HG03575 (cell line): ENCODE results near the gene WDR35.

Source experiments
- ATAC-seq: cut with Tn5 transposase; IDR thresholded peaks from one replicate; pipeline ENCODE4 v1.9.1; 2021; ENCODE audit not compliant: unreplicated experiment, insufficient number of reproducible peaks, low FRiP score; ENCODE audit errors: extremely low read depth

Gene WDR35

DNA sequence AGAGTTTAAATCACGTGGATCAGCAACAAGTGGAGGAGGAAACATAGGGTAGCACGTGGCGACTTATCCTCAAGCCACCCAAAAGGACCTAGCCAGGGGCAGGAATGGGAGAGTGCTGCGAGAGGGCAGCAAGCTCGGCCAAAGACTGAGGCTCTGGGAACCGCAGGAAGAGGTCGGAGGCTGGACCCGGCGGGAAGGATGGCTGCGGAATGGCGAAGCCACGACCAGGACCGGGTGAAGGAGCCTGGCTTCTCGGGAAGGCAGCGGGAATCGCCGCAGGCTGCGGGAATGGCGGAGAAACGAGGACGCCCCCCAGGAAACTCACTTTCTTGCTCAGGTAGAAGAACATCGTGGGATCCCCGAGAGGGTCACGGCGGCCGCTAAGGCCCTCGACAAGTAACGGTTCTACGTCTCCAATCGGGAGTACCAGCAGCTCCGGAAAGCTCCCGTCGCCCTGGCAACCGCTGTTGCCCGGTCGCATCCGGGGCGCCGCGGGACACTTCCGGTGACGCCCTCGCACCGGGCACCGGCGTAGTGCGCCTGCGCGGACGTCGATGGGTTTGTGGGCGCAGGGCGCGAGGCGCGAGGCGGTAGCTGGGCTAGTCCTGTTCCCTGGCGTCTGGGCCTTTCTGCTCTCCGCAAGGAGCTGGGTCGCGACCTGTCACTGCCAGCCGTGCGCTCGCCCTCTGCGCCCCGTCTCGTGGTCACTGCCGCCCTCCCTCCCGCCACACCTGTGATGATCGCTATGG, at the start of gene WDR35:
WDR35 (minus strand) TSS at position 439 of the 749 bp plus-strand sequence; CDS start at position 349, 90 bp downstream.
- ATAC-seq: peak; percentile 56

DNA sequence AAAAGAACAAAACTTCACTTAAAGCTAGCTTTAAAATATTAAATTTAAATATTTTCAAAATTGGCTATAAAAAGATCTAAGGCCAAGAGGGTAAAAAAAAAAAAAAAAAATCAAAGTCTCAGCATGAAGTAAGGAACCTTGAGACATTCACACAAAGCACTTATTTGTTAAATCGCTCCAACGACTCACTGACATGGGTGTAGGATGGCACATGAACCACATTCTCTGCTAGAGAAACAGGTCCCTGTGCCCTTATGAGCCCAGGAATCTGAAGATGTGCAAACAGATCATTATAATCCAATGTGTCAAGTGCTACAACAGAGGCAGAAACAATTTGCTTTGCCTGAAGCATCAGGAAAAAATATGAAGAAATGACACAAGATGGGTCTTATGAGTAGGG, 47.8 kb upstream of the WDR35 start:
- no peak for ATAC-seq

DNA sequence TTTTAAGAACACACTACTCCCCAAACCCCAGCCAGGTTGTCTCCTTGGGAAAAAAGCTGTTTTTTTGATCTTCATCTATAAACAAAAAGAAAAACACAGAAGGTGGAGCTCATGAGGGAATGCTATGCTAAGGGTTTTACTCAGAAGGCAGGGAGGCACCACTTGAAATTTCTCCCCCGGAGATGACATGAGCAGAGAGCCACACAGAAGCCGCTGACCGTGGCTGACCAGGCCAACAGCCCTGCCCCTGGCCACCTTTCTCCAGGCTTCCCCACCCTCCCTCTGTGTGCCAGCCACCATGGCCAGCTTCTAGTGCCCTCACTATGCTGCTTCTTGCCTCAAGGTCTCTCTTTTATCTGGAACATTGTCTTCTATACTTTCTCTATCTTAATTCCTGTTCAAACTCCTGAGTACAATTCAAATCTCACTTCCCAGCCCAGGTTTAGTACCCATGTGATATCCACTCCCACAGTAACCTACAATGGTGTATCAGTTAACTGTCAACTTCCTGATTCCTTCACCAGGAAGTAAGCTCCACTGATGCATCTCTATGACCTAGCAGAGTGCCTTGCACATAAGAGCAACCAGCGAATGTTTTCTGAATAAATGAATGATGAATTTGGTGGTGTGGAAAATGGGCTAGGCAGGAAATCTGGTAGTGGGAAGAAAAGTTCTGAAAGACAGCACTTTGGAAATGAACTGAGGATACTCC, 46.2 kb upstream of the WDR35 start:
- no peak for ATAC-seq

DNA sequence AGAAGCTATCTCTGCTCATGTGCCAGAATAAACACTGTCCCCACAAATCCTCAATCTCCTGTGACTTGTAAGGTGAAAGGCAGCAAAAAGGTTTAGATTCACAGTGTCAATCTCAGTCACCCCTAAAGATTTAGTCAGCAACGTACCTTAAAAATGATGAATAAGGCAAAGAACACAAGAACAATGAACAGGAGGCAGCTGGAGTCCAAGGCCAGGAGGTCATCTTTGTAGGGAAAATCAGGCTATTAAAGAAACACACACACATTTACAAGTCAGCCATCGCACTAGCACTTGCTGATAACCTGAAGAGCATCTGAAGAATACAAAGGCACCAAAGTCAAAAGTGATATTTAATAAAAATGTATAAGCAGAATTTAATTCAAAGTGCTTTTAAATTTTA, 44.9 kb upstream of the WDR35 start:
- ATAC-seq: no peak

DNA sequence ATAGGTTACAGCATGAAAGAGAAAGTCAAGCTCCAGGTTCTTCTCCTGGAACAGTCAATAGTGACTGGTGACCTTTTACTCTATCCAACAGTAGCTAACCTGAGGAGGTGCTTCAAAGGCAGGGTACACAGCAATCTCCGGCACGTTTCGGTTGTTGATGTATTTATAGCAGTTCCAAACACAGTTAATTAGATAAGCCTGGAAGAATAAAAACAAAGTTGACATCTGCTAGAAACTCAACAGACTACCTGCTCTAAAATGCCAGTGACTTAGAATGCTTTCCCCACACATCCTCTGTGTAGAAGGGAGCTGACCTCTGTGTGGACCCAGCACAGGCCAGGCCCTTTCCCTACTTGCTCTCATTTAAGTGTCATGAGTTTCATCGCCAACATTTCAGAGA, 44.3 kb upstream of the WDR35 start:
- ATAC-seq: no peak

DNA sequence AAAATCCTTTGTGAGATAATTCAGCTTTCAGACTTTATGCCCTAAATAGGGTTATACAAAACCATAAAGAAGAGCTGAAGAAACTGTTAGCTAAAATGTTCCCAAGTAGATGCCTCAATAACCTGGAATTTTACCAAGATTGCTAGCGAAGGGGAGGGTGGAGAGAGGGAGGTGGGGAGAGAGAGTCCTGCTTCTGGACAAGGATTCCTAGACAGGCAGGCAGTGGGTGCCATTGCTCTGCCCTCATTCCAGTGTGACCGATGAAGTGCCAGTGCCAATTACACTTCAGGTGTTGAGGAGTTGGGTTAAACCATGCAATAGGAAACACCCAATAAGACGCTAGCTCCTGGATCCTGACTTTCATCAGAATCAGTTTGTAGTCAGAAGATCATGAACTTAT, 43.4 kb upstream of the WDR35 start:
- no peak for ATAC-seq

DNA sequence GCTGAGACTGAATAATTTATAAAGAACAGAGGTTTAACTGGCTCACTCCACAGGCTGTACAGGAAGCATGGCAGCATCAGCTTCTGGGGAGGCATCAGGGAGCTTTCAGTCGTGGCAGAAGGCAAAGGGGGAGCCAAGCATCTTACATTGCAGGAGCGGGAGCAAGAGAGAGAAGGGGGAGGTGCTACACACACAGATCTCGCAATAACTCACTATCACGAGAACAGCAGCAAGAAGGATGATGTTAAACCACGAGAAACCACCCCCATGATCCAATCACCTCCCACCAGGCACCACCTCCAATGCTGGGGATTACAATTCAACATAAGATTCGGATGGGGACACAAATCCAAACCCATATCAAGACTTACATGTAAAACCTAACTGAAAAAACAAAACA, 40.3 kb upstream of the WDR35 start:
- ATAC-seq: no peak

DNA sequence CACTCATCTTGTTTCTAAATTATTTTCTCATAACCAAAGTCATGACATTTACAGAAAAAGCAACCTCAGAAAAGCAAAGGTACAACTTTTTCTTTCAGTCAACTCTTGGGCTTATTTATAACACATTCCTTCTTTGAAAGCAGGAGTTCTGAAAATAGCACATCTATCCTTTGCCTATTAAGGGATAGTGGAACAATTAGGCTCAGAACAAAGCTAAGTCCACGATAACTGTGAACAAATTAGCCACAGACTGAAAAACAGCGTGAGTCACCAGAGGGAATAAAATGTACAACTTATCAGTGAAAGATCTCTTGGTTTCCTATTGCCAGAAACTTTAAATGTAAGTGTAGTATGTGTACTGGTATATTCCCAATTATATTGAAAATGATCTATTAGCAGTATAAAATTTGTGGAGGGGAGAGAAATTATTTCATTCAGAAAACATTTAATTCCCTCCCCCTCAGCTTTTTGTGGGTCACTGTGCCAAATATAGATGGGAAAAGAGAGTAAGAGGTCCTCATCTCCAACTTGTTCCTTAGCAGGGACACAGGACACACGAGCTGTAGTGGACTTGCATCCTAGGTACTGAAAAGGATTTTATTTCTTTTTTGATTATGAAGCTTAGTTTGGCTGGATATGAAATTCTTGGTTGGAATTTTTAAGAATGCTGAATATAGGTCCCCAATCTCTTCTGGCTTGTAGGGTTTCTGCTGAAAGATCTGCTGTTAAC, 38.0 kb upstream of the WDR35 start:
- no peak for ATAC-seq

DNA sequence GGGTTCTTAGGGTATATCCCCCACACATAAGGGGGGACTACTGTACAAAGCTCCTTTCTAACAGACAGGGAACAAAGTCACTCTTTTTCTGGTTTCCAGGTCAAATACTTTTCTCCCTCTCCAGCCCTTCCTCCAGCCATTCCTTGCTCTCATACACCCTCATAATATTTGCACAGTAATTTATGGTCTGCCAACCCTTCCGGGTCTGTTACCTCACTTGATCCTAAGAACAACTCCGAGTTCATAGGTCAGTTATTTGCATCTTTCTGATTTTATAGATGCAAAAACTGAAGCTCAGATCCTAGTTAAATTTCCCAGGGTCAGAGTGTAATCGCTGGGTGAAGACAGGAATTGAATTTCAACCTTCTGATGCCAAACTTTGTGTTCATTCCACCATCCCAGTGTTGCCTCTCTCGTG, 37.4 kb upstream of the WDR35 start:
- ATAC-seq: no peak

DNA sequence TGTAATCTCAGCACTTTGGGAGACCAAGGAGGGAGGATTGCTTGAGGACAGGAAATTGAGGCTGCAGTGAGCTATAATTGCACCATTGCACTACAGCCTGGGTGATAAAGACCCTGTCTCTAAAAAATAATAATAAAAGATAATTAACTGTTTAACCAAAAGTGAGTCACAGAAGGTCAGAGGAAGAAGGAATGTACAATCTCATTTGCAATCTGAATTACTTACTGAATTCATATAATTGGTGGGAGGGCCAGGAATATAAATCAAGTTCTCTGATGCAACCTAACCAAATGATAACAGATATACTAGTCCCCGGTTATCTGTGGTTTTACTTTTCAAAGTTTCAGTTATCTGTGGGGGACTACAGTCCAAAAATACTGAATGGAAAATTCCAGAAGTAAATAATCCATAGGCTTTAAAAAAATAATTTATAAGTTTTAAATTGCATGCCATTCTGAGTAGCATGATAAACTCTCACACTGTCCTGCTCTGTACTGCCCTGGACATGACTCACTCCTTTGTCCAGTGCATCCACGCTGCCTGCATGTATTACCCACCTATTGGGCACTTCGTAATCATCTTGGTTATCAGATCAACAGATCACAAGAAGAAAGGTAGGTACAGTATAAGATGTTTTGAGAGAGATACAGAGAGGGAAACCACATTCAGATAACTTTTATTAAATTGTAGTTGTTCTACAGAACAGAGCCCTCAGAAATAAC, 35.3 kb upstream of the WDR35 start:
- ATAC-seq: no peak

DNA sequence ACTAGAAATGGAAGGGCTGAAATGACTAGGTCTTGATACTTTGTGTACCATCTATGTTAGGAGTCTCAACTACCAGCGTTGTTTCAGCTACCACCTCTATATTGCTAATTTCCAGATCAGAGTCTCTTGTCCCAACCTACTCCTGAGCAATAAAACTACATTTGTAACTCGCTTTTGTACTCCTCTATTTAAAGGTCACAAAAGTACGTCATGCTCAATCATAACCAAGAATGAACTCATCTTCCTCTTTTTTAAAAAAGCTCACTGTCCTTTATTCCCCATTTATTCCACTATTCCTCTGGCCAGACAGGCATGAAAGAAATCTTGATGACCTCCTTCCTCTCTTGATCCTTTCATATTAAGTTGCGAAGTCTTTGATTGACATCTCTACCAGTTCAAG, 33.8 kb upstream of the WDR35 start:
- no peak for ATAC-seq

DNA sequence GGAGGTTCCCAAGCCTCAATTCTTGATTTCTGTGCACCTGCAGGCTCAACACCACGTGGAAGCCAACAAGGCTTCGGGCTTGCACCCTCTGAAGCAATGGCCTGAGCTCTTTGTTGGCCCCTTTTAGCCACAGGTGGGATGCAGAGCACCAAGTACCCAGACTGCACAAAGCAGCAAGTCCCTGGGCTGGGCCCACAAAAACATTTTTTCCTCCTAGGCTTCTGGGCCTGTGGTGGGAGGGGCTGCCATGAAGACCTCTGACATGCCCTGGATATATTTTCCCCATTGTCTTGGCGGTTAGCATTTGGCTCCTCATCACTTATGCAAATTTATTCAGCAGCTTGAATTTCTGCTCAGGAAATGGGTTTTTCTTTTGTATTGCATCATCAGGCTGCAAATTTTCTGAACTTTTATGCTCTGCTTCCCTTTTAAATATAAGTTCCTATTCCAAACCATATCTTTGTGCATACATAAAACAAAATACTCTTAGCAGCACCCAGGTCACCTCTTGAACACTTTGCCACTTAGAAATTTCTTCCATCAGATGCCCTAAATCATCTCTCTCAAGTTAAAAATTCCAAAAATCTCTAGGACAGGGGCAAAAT, 31.6 kb upstream of the WDR35 start:
- ATAC-seq: no peak

DNA sequence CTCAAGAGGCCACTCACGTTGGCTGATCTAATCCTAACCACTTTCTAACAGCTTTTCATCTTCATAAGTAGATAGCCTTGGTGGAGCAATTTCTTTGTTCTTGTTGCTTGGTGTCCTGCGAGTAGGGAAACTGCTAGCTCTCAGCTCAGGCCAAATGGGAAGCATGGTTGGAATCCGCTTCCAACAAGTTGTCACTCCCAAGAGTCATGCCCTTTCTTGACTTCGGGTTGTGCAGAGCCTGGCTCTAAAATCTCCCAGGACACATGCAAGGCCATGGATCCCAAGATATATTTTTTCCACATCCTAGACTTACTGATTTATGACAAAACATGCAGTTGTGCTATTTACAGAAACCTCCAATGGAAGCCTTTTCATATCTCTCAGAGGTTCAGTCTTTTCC, 29.8 kb upstream of the WDR35 start:
- no peak for ATAC-seq

DNA sequence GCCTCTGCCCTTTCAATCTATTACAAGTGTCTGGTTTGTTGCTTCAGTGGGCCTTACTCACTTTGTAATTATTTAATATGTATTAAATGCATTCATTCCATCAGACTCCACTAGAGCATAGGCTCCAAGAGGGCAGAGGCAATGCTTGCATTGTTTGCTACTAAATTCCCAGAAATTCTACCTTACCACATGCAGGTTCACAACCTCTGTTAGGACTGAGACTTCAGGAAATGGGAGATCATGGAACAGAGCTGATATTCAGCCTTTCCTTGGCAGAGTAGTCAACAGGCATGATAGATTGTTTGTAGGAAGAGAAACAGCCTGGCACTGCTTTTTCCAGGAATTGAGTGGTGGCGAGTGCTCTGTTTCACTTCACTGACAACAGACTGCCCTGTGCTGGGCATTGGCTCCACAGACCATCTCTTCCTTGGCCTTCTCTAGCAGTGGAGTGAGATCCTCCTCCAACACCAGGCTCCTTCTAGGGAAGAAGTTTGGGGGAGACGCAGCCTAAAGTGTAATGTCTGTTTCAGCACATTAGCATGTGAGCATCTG, 28.8 kb upstream of the WDR35 start:
- ATAC-seq: no peak

DNA sequence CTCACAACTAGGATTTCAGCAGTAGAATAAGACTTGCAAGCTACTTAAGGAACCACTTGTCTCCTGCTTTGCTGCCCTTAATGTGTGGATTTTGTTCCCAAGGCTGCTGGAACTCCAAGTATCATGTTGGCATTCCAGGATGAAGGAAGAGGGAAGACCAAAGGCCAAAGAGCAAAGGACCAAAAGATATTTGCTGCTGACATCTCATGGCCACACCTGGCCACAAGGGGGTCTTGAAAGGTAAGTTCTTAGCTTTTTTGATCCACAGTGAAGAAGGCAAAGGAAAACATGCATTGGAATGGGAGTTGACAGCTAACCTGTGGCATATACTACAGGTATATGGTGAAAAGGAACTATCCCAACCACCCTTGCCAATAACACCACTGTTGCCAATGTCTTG, 26.4 kb upstream of the WDR35 start:
- ATAC-seq: no peak

DNA sequence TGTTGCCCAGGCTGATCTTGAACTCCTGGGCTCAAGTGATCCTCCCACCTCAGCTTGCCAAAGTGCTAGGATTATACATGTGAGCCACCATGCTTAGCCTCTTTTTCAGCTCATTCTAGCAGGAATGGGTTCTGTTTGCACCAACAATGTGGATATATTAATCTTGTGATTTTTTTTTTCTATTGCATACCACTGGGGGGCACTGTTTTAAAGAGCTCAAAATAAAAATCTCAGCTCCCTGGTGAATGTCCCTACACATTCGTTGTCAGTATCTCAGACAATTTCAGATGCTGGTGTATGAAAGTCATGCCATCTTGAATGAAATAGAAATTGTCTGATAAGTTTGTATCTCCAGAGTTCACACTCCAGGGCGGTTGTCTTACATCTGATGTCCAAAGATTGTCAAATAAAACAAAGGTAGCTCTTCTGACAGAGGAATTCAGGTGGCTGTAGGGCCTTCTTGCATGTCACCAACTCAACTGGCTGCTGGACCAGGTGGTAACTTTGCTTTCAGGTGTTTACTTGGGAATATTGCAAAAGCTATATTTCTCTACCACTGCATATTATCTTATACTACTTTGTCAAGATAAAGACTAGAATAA, 25.7 kb upstream of the WDR35 start:
- no peak for ATAC-seq

DNA sequence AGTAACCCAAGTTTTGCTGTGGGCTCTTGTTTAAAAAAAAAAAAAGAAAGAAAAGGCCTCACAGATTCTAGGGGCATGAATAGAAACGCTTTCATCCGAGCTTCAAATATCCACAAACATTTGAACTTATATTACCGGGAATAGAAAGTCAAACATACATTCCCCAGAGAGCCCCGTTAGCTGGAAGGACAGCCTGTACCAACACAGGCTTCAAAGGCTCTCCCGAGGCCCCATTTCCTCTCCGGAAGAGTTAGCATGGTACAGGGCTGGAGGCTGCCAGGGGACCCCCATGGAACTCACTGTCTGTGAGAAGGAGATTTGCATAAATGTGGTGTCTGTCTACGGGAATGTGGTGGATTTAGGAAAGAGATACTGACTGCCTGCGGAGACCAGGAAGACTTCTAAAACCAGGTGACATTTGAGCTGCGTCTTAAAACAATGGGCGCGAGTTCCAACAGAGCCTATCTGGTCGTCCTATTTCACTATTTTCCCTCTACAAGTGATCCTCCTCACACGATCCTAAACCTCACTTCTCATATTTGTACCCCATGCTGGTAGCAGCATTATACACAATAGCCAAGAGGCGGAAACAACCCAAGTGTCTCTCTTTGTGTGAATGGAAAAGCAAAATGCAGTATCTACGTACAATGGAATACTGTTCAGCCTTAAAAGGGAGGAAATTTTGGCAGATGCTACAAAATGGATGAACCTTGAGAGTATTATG, 23.4 kb upstream of the WDR35 start:
- no peak for ATAC-seq
